ENCODE results near the gene MICA. TPM values are rescaled to one million over a fixed set of nuclear protein-coding genes. Genes with fewer than 3 reads are reported as not detected.

MICA gene
- total and polyA plus RNA-seq, 9 of the 15 experiments (the other 6 are each of a cell fraction or from before 2014, with no cell fraction given) = 11.8 to 24.6 (median 16.7) TPM

- no TSS peak for BruUV-seq (replicated peaks)
- H3K36me3 ChIP-seq (ENCODE audit: control insufficient read depth, insufficient read depth, low read length) = no peaks in the 10 kb centered on the region
- H3K79me2 ChIP-seq (ENCODE audit: control insufficient read depth, insufficient read depth, low read length) = no peaks in the 10 kb centered on the region
- no peak overlapping the region for H3K27ac ChIP-seq (ENCODE audit: extremely low read depth, low read depth, low read length)
- no peak overlapping the region for H3K4me3 ChIP-seq
- ChIA-PET CTCF (ENCODE audit: low intra/inter-chr PET ratio) (interaction anchor here (0.8 to 4.9 kb wide), 7 partner anchors 8 to 304 kb away, joined by 3 to 68 read pairs (median 3); no protein-coding TSS in a partner anchor), POLR2A (interaction anchor here (0.6 to 1.6 kb wide), 7 partner anchors 38 to 315 kb away, joined by 3 to 8 read pairs (median 4); partner anchors contain the start of gene MICA)
- H3K27me3 ChIP-seq (ENCODE audit: control insufficient read depth in 2 of 2, insufficient read depth in 2 of 2, low read length in 2 of 2) = peaks cover 6 to 20% of the 10 kb centered on the region in 2 experiments
- peak overlapping the region; percentile 34; the same call in 1 of the 2 replicates for H2AFZ ChIP-seq (ENCODE audit: low read depth, low read length)
- H3K4me2 ChIP-seq (ENCODE audit: insufficient read depth, low read length) = peak overlapping the region; percentile 16; the same call in 1 of the 2 replicates
- no peaks in the 10 kb centered on the region for H4K20me1 ChIP-seq (replicated peaks; ENCODE audit: control insufficient read depth, insufficient read depth, low read length)
- DNase-seq (ENCODE audit: extremely low read depth in 1 of 4, low spot score in 3 of 4) = peak; percentile 81 to 88 (median 84)
- intact Hi-C loops (cut with micrococcal nuclease) = loop anchor here (1.0 kb wide), 2 partner anchors 42 to 244 kb away; no protein-coding TSS in a partner anchor
- peaks cover 0 to 6% of the 10 kb centered on the region in 2 experiments; a peak in 2 of 5 replicates for H3K4me1 ChIP-seq (replicated peaks in 1 of 2; ENCODE audit: control insufficient read depth in 2 of 2, insufficient read depth in 2 of 2, low read length in 2 of 2)
- peak; percentile 99 for ATAC-seq
- no peaks in the 10 kb centered on the region for H3K9me1 ChIP-seq (ENCODE audit: control insufficient read depth, insufficient read depth, low read length)
- in situ Hi-C loops (cut with MboI) = loop anchor here (5.0 kb wide), 1 partner anchor 39 kb away; the partner anchor contains the start of gene MICA
- 9% methylated on average over 28 of the region's 28 CpGs for WGBS (ENCODE audit: insufficient coverage, low coverage, missing lambda C conversion rate)
- H3K9ac ChIP-seq (ENCODE audit: insufficient read depth in 1 of 2, low read depth in 2 of 2, low read length in 2 of 2) = peak overlapping the region in 1 of 2 experiments; percentile 19; a peak in 1 of 4 replicates
- peak; percentile 92 for FAIRE-seq
- H3K9me3 ChIP-seq (replicated peaks; ENCODE audit: control insufficient read depth, insufficient read depth, low read depth, low read length) = peaks cover 3% of the 10 kb centered on the region; the same call in 1 of the 2 replicates
- TF ChIP-seq FOXM1 (IDR thresholded peaks at IDR 0.05; ENCODE audit: low read depth) (no peak), FOXM1 (CRISPR knock-in tag; IDR thresholded peaks at IDR 0.05; ENCODE audit: low read depth) (no peak), HDAC3 (IDR thresholded peaks at IDR 0.05; ENCODE audit: borderline replicate concordance, partially characterized antibody) (no peak), BCL6 (CRISPR knock-in tag; IDR thresholded peaks at IDR 0.05) (no peak), CTBP1 (IDR thresholded peaks at IDR 0.05; ENCODE audit: borderline replicate concordance) (peak; percentile 75), SNRNP70 (optimal IDR thresholded peaks at IDR 0.05; ENCODE audit: low read depth, low read length) (no peak), THAP7 (CRISPR knock-in tag; IDR thresholded peaks at IDR 0.05) (no peak), SRF (CRISPR knock-in tag; IDR thresholded peaks at IDR 0.05) (no peak), ZNF740 (CRISPR knock-in tag; IDR thresholded peaks at IDR 0.05) (no peak), ZNF740 (tag; IDR thresholded peaks at IDR 0.05) (no peak), ARID1B (IDR thresholded peaks at IDR 0.05) (no peak), TCF7L2 (IDR thresholded peaks at IDR 0.05; ENCODE audit: low read depth, low read length) (no peak), SMC3 (conservative IDR thresholded peaks at IDR 0.05; ENCODE audit: insufficient read depth, low read depth, low read length) (peak; percentile 92), TBL1XR1 (IDR thresholded peaks at IDR 0.05; ENCODE audit: low read length in 2 of 2) (0 out of 4 replicates have a peak, but pooled peaks of 1 of the 2 experiments have one; percentile 14), MYNN (IDR thresholded peaks at IDR 0.05) (0 out of 2 replicates have a peak, but pooled peaks have one; percentile 13), MYNN (CRISPR knock-in tag; IDR thresholded peaks at IDR 0.05) (no peak), ELF2 (CRISPR knock-in tag; IDR thresholded peaks at IDR 0.05) (no peak), ATF7 (IDR thresholded peaks at IDR 0.05) (0 out of 2 replicates have a peak, but pooled peaks have one; percentile 24), TAF15 (IDR thresholded peaks at IDR 0.05; ENCODE audit: low read depth, low read length) (no peak), XRCC5 (IDR thresholded peaks at IDR 0.05; ENCODE audit: low read depth, low read length) (peak; percentile 79), ZNF511 (CRISPR knock-in tag; IDR thresholded peaks at IDR 0.05) (no peak)
Measured at GRCh38 chr6:31441365-31442267, 38.2 kb downstream of the MICA start.
